ENCODE data around the gene KRT83.

The KRT83 gene

GRCh38 chr12:52331039-52331438 lies 9.8 kb upstream of the KRT83 start:
- no peak for DNase-seq

GRCh38 chr12:52327830-52328500 lies 6.8 kb upstream of the KRT83 start:
- no peak for DNase-seq

GRCh38 chr12:52327052-52327829 lies 6.0 kb upstream of the KRT83 start:
- DNase-seq: peak; percentile 73

- DNase-seq: no peak
These were observed 2.9 kb upstream of the KRT83 start for GRCh38 chr12:52324153-52324444.

GRCh38 chr12:52323416-52324152 lies 2.4 kb upstream of the KRT83 start:
- DNase-seq: no peak

GRCh38 chr12:52323001-52323400 lies 1.8 kb upstream of the KRT83 start:
- no peak for DNase-seq

- DNase-seq: no peak
These were observed 871 bp upstream of the KRT83 start for GRCh38 chr12:52322069-52322468.

GRCh38 chr12:52321418-52321817 lies 220 bp upstream of the KRT83 start:
- DNase-seq: no peak

- DNase-seq: no peak
These were observed 2.1 kb downstream of the KRT83 start for GRCh38 chr12:52319097-52319496.

GRCh38 chr12:52318241-52318990 lies 2.8 kb downstream of the KRT83 start:
- DNase-seq: no peak

GRCh38 chr12:52317468-52318052 lies 3.6 kb downstream of the KRT83 start:
- DNase-seq: no peak

GRCh38 chr12:52316701-52317100 lies 4.5 kb downstream of the KRT83 start:
- no peak for DNase-seq

- DNase-seq: no peak
These were observed 4.9 kb downstream of the KRT83 start for GRCh38 chr12:52316290-52316689.

- peak; percentile 4 for DNase-seq
These were observed 5.5 kb downstream of the KRT83 start for GRCh38 chr12:52315721-52316120.

GRCh38 chr12:52314511-52314910 lies 6.7 kb downstream of the KRT83 start:
- DNase-seq: no peak

- DNase-seq: no peak
These were observed 7.3 kb downstream of the KRT83 start for GRCh38 chr12:52313926-52314325.

GRCh38 chr12:52313461-52313860 lies 7.7 kb downstream of the KRT83 start:
- no peak for DNase-seq

GRCh38 chr12:52312086-52312485 lies 9.1 kb downstream of the KRT83 start:
- DNase-seq: no peak

GRCh38 chr12:52311285-52311648 lies 9.9 kb downstream of the KRT83 start:
- no peak for DNase-seq

GRCh38 chr12:52310622-52311284 lies 10.4 kb downstream of the KRT83 start:
- DNase-seq: no peak

- DNase-seq: no peak
These were observed 12.3 kb downstream of the KRT83 start for GRCh38 chr12:52308806-52309425.
